Measurements from ENCODE around the gene EHMT1.
A peak's percentile ranks its signal among the peaks of the same experiment; 100 is the strongest.

The EHMT1 gene

GRCh38 chr9:137580209-137580953 is 38.4 kb upstream of the EHMT1 start:
- TF ChIP-seq YY1 (IDR thresholded peaks at IDR 0.05; ENCODE audit: low read depth), result no peak
- no peak for TF ChIP-seq TEAD4 (IDR thresholded peaks at IDR 0.05)
- TF ChIP-seq NFIC (IDR thresholded peaks at IDR 0.05), result peak; percentile 34; the same call in 1 of the 2 replicates
- TF ChIP-seq TCF12 (IDR thresholded peaks at IDR 0.05; ENCODE audit: low read depth), result no peak
- TF ChIP-seq TAF1 (IDR thresholded peaks at IDR 0.05; ENCODE audit: low read depth), result no peak
- TF ChIP-seq EP300 (IDR thresholded peaks at IDR 0.05; ENCODE audit: borderline replicate concordance), result no peak
- TF ChIP-seq FOXM1 (IDR thresholded peaks at IDR 0.05; ENCODE audit: borderline replicate concordance, low read depth), result no peak
- no peak for TF ChIP-seq EGR1 (IDR thresholded peaks at IDR 0.05)
- TF ChIP-seq MAX (IDR thresholded peaks at IDR 0.05), result no peak

- TF ChIP-seq EGR1 (IDR thresholded peaks at IDR 0.05), result no peak
- no peak for TF ChIP-seq FOXM1 (IDR thresholded peaks at IDR 0.05; ENCODE audit: borderline replicate concordance, low read depth)
- no peak for TF ChIP-seq TAF1 (IDR thresholded peaks at IDR 0.05; ENCODE audit: low read depth)
- no peak for TF ChIP-seq CEBPB (IDR thresholded peaks at IDR 0.05)
- TF ChIP-seq ZBTB7A (IDR thresholded peaks at IDR 0.05; ENCODE audit: low read depth), result no peak
- no peak for TF ChIP-seq REST (IDR thresholded peaks at IDR 0.05; ENCODE audit: low read depth)
- TF ChIP-seq EP300 (IDR thresholded peaks at IDR 0.05; ENCODE audit: borderline replicate concordance), result no peak
- TF ChIP-seq YY1 (IDR thresholded peaks at IDR 0.05; ENCODE audit: low read depth), result no peak
- TF ChIP-seq USF1 (IDR thresholded peaks at IDR 0.05), result no peak
- no peak for TF ChIP-seq RAD21 (IDR thresholded peaks at IDR 0.05; ENCODE audit: low read depth)
Observed at GRCh38 chr9:137580954-137581322, 37.9 kb upstream of the EHMT1 start.

GRCh38 chr9:137581361-137582285 is 37.2 kb upstream of the EHMT1 start:
- TF ChIP-seq RAD21 (IDR thresholded peaks at IDR 0.05; ENCODE audit: low read depth) (no peak), NFIC (IDR thresholded peaks at IDR 0.05) (no peak), REST (IDR thresholded peaks at IDR 0.05; ENCODE audit: low read depth) (no peak), EGR1 (IDR thresholded peaks at IDR 0.05) (no peak), TCF12 (IDR thresholded peaks at IDR 0.05; ENCODE audit: low read depth) (no peak), ZBTB7A (IDR thresholded peaks at IDR 0.05; ENCODE audit: low read depth) (no peak), CREB1 (IDR thresholded peaks at IDR 0.05; ENCODE audit: low read depth) (no peak), FOXM1 (IDR thresholded peaks at IDR 0.05; ENCODE audit: borderline replicate concordance, low read depth) (no peak), EP300 (IDR thresholded peaks at IDR 0.05; ENCODE audit: borderline replicate concordance) (no peak), YY1 (IDR thresholded peaks at IDR 0.05; ENCODE audit: low read depth) (no peak), TEAD4 (IDR thresholded peaks at IDR 0.05) (no peak), MAX (IDR thresholded peaks at IDR 0.05) (no peak), USF1 (IDR thresholded peaks at IDR 0.05) (no peak)

- no peak for TF ChIP-seq EP300 (IDR thresholded peaks at IDR 0.05; ENCODE audit: borderline replicate concordance)
- TF ChIP-seq CREB1 (IDR thresholded peaks at IDR 0.05; ENCODE audit: low read depth), result no peak
- TF ChIP-seq RAD21 (IDR thresholded peaks at IDR 0.05; ENCODE audit: low read depth), result peak; percentile 56
- TF ChIP-seq FOXM1 (IDR thresholded peaks at IDR 0.05; ENCODE audit: borderline replicate concordance, low read depth), result no peak
Observed at GRCh38 chr9:137582286-137582860, 36.4 kb upstream of the EHMT1 start.

- TF ChIP-seq EGR1 (IDR thresholded peaks at IDR 0.05) (no peak), FOXM1 (IDR thresholded peaks at IDR 0.05; ENCODE audit: borderline replicate concordance, low read depth) (no peak), USF1 (IDR thresholded peaks at IDR 0.05) (no peak), CREB1 (IDR thresholded peaks at IDR 0.05; ENCODE audit: low read depth) (no peak), ZBTB7A (IDR thresholded peaks at IDR 0.05; ENCODE audit: low read depth) (no peak), YY1 (IDR thresholded peaks at IDR 0.05; ENCODE audit: low read depth) (no peak), EP300 (IDR thresholded peaks at IDR 0.05; ENCODE audit: borderline replicate concordance) (no peak), CEBPB (IDR thresholded peaks at IDR 0.05) (no peak), TAF1 (IDR thresholded peaks at IDR 0.05; ENCODE audit: low read depth) (no peak), RAD21 (IDR thresholded peaks at IDR 0.05; ENCODE audit: low read depth) (no peak)
Observed at GRCh38 chr9:137583347-137583746, 35.5 kb upstream of the EHMT1 start.
